HepG2 (cell line): ENCODE results near the gene LSM10. TPM values are rescaled to one million over a fixed set of nuclear protein-coding genes. Genes with fewer than 3 reads are reported as not detected.
A peak's percentile ranks its signal among the peaks of the same experiment; 100 is the strongest.

Experiments used
- AFF4 ChIP-seq: sonication (generic); formaldehyde crosslinking; IDR thresholded peaks from 2 replicates; pipeline ENCODE4 v1.4.0; 2020; ENCODE audit warnings: missing genetic modification reagents
- ARID2 ChIP-seq: sonication (generic); formaldehyde crosslinking; IDR thresholded peaks from 2 replicates; pipeline ENCODE4 v1.8.1; 2022; ENCODE audit warnings: mild to moderate bottlenecking, missing genetic modification reagents, borderline replicate concordance
- HIVEP1 ChIP-seq: sonication (generic); formaldehyde crosslinking; IDR thresholded peaks from 2 replicates; pipeline ENCODE4 v1.4.0; 2020; ENCODE audit warnings: mild to moderate bottlenecking, missing genetic modification reagents
- KDM6A ChIP-seq: IDR thresholded peaks from 2 replicates; pipeline ENCODE4 v1.6.1; 2016; ENCODE audit warnings: low read depth
- KMT2B ChIP-seq: IDR thresholded peaks from 2 replicates; pipeline ENCODE4 v1.6.1; 2016; ENCODE audit warnings: missing genetic modification reagents, missing compliant biosample characterization
- MED13 ChIP-seq: sonication (generic); formaldehyde crosslinking; IDR thresholded peaks from 2 replicates; pipeline ENCODE4 v1.5.0; 2020; ENCODE audit warnings: missing genetic modification reagents
- NCOA2 ChIP-seq: sonication (generic); formaldehyde crosslinking; IDR thresholded peaks from 2 replicates; pipeline ENCODE4 v1.8.0; 2022; ENCODE audit warnings: inconsistent platforms
- PAWR ChIP-seq: sonication (generic); formaldehyde crosslinking; IDR thresholded peaks from 2 replicates; pipeline ENCODE4 v1.4.0; 2020; ENCODE audit warnings: missing genetic modification reagents, mild to moderate bottlenecking, borderline replicate concordance
- PBX3 ChIP-seq: sonication (generic); formaldehyde crosslinking; IDR thresholded peaks from 2 replicates; pipeline ENCODE4 v1.8.1; 2023; ENCODE audit warnings: missing genetic modification reagents, inconsistent platforms, borderline replicate concordance
- THAP8 ChIP-seq: sonication (generic); formaldehyde crosslinking; IDR thresholded peaks from 2 replicates; pipeline ENCODE4 v1.5.1; 2020; ENCODE audit warnings: missing genetic modification reagents, mild to moderate bottlenecking, borderline replicate concordance
- TRAFD1 ChIP-seq: sonication (generic); formaldehyde crosslinking; IDR thresholded peaks from 2 replicates; pipeline ENCODE4 v1.5.1; 2020; ENCODE audit warnings: missing genetic modification reagents, mild to moderate bottlenecking, borderline replicate concordance
- XBP1 ChIP-seq: sonication (generic); formaldehyde crosslinking; IDR thresholded peaks from 2 replicates; pipeline ENCODE4 v1.5.0; 2020; ENCODE audit warnings: missing genetic modification reagents
- ZBTB1 ChIP-seq: sonication (generic); formaldehyde crosslinking; IDR thresholded peaks from 2 replicates; pipeline ENCODE4 v1.4.0; 2020; ENCODE audit warnings: missing genetic modification reagents, borderline replicate concordance
- ZFP41 ChIP-seq: sonication (generic); formaldehyde crosslinking; IDR thresholded peaks from 2 replicates; pipeline ENCODE4 v1.4.0; 2020; ENCODE audit warnings: mild to moderate bottlenecking, missing genetic modification reagents, borderline replicate concordance
- ZMAT5 ChIP-seq: sonication (generic); formaldehyde crosslinking; IDR thresholded peaks from 2 replicates; pipeline ENCODE4 v1.5.0; 2020; ENCODE audit warnings: mild to moderate bottlenecking, low read depth, missing genetic modification reagents, borderline replicate concordance
- ZNF225 ChIP-seq: sonication (generic); formaldehyde crosslinking; IDR thresholded peaks from 2 replicates; pipeline ENCODE4 v1.4.0; 2020; ENCODE audit warnings: mild to moderate bottlenecking, missing genetic modification reagents
- ZNF24 ChIP-seq: fragments of 450-650 bp; IDR thresholded peaks from 2 replicates; pipeline ENCODE4 v1.6.1; 2017; ENCODE audit warnings: antibody characterized with exemption, mild to moderate bottlenecking
- ZNF34 ChIP-seq: sonication (generic); formaldehyde crosslinking; IDR thresholded peaks from 2 replicates; pipeline ENCODE4 v1.4.0; 2020; ENCODE audit warnings: mild to moderate bottlenecking, missing genetic modification reagents, borderline replicate concordance
- ZNF740 ChIP-seq: sonication (generic); formaldehyde crosslinking; IDR thresholded peaks from 2 replicates; pipeline ENCODE4 v1.4.0; 2020; ENCODE audit warnings: missing genetic modification reagents
- ZZZ3 ChIP-seq: sonication (generic); formaldehyde crosslinking; IDR thresholded peaks from 2 replicates; pipeline ENCODE4 v1.4.0; 2020; ENCODE audit warnings: missing genetic modification reagents, mild to moderate bottlenecking, borderline replicate concordance
- polyA plus RNA-seq, 8 experiments: library from polyadenylated mRNA; depleted of rRNA in 3 of 8; stranded (reverse) in 7 of 8; unstranded in 1 of 8; fragments of >200 nt; fragmentation: Illumina TruSeq in 4 of 8; extraction: Trizol in 4 of 8; gene quantifications; 2 replicates each; pipeline versions ENCODE4 v1.2.1 to v1.2.3, GENCODE V29; 2011 to 2016; ENCODE audit warnings: low read depth in 4 of 8, missing spikeins in 1 of 8, mixed read lengths in 1 of 8; ENCODE audit not compliant: insufficient read depth in 1 of 8
- total RNA-seq, 5 experiments: library from RNA; depleted of rRNA; stranded (reverse); fragments of >200 nt; fragmentation: Illumina TruSeq; extraction: Trizol; gene quantifications; 2 replicates each; pipeline ENCODE4 v1.2.3, GENCODE V29; 2016; ENCODE audit warnings: low read depth in 1 of 5

Gene LSM10
- total and polyA plus RNA-seq, 2 of the 13 experiments (the other 11 are each of a cell fraction or from before 2014, with no cell fraction given) = 14.0 to 52.0 TPM

- TF ChIP-seq HIVEP1 = no peak; the same call in 1 of the 2 replicates
- no peak; the same call in 1 of the 2 replicates for TF ChIP-seq ZZZ3 (CRISPR knock-in tag)
- no peak for TF ChIP-seq KDM6A
- no peak for TF ChIP-seq ZFP41 (CRISPR knock-in tag)
- TF ChIP-seq ZBTB1 = no peak
- TF ChIP-seq ZNF34 = no peak; the same call in 1 of the 2 replicates
- no peak for TF ChIP-seq ZMAT5 (CRISPR knock-in tag)
- no peak for TF ChIP-seq ZNF24
- 0 out of 2 replicates have a peak, but pooled peaks have one; percentile 10 for TF ChIP-seq ZNF740 (CRISPR knock-in tag)
- no peak for TF ChIP-seq THAP8 (CRISPR knock-in tag)
- TF ChIP-seq KMT2B = peak; percentile 69
- TF ChIP-seq PAWR (CRISPR knock-in tag) = no peak
- TF ChIP-seq ZNF225 (CRISPR knock-in tag) = no peak
- TF ChIP-seq MED13 (CRISPR knock-in tag) = no peak
- no peak for TF ChIP-seq AFF4 (CRISPR knock-in tag)
- no peak for TF ChIP-seq TRAFD1 (CRISPR knock-in tag)
- 0 out of 2 replicates have a peak, but pooled peaks have one; percentile 5 for TF ChIP-seq NCOA2 (CRISPR knock-in tag)
- no peak for TF ChIP-seq ARID2 (CRISPR knock-in tag)
- no peak; the same call in 1 of the 2 replicates for TF ChIP-seq XBP1 (CRISPR knock-in tag)
- TF ChIP-seq PBX3 (CRISPR knock-in tag) = no peak
Measured at GRCh38 chr1:36400825-36401601, 3.3 kb upstream of the LSM10 start (continued).
